RWPE2 (cell line): ENCODE data around the gene ALAD.

ENCODE experiments used
- ATAC-seq: fragments of 200-7000 bp; cut with Tn5 transposase; 3 replicates; pipeline ENCODE4 v1.9.1; 2021; ENCODE audit warnings: low read depth
- DNase-seq: peaks from one replicate; pipeline ENCODE4 v3.0.0-alpha.2; 2020; ENCODE audit warnings: low spot score
- H3K27ac ChIP-seq: fragments of 450-650 bp; 2 replicates; pipeline ENCODE4 v1.5.1; 2017; ENCODE audit warnings: mild to moderate bottlenecking; ENCODE audit not compliant: poor library complexity, severe bottlenecking
- H3K27me3 ChIP-seq: fragments of 250-450 bp; sonication (Bioruptor Pico); 2 replicates; pipeline ENCODE4 v1.5.1; 2021; ENCODE audit warnings: mild to moderate bottlenecking, moderate library complexity; ENCODE audit not compliant: insufficient read depth, poor library complexity, severe bottlenecking
- H3K36me3 ChIP-seq: fragments of 250-450 bp; sonication (Bioruptor Pico); 2 replicates; pipeline ENCODE4 v1.5.1; 2020; ENCODE audit warnings: low read depth, mild to moderate bottlenecking, moderate library complexity
- H3K4me1 ChIP-seq: fragments of 250-450 bp; sonication (Bioruptor Pico); 2 replicates; pipeline ENCODE4 v1.5.1; 2021; ENCODE audit warnings: mild to moderate bottlenecking, moderate library complexity; ENCODE audit not compliant: insufficient read depth, poor library complexity, severe bottlenecking
- H3K4me3 ChIP-seq: fragments of 250-450 bp; sonication (Bioruptor Pico); 2 replicates; pipeline ENCODE4 v1.5.1; 2021; ENCODE audit warnings: mild to moderate bottlenecking, moderate library complexity; ENCODE audit not compliant: severe bottlenecking
- H3K9me3 ChIP-seq: fragments of 250-450 bp; sonication (Bioruptor Pico); 2 replicates; pipeline ENCODE4 v1.5.1; 2021; ENCODE audit warnings: mild to moderate bottlenecking, moderate library complexity; ENCODE audit not compliant: severe bottlenecking
- TF ChIP-seq, protein P1 (sequence below): fragments of 450-650 bp; IDR thresholded peaks from one replicate; pipeline ENCODE4 v1.5.1; 2017; ENCODE audit warnings: mild to moderate bottlenecking, moderate library complexity; ENCODE audit not compliant: poor library complexity, severe bottlenecking

ALAD gene

DNA sequence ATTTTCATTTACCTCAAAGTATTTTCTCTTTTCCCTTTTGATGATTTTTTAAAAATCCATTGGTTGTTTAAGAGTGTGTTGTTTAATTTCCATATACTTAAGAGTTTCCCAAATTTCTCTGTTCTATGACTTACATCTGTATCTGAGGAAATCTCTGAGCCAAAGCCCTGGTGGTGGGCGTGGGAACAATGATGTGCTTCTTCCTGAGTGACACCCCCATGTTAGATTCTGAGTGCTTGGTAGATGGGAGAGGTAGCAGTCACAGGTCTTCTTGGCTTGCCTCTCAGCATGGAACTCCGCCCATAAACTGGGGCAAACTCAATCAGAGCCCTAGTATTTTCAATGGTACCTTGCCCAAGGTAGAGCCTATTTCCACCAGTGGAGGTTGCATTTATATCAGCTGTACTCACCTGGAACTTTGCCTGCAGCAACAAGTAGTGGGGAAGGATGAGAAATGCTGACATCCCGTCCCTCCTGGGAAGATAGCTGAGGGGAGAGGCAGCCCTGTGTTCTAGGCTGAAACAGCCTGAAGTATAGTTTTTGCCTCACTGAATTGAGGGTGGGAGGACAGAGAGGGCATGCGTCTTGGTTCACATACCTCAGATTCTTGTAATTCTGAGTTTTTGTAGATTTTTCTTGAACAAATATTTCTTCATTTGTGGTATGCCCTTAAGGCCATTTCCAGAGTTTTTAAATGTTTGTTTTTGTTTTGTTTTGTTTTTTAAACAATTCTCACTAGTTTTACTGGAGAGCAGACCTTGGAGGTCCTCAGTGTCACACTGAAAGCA is 35.8 kb upstream of the ALAD start:
- Histone ChIP-seq H3K27ac (no peak overlapping the region), H3K4me3 (no peak overlapping the region), H3K27me3 (no peaks in the 10 kb centered on the region), H3K9me3 (no peaks in the 10 kb centered on the region), H3K4me1 (no peaks in the 10 kb centered on the region), H3K36me3 (no peaks in the 10 kb centered on the region)
- no peak for DNase-seq
- no peak for ATAC-seq
- TF ChIP-seq, protein P1, sequence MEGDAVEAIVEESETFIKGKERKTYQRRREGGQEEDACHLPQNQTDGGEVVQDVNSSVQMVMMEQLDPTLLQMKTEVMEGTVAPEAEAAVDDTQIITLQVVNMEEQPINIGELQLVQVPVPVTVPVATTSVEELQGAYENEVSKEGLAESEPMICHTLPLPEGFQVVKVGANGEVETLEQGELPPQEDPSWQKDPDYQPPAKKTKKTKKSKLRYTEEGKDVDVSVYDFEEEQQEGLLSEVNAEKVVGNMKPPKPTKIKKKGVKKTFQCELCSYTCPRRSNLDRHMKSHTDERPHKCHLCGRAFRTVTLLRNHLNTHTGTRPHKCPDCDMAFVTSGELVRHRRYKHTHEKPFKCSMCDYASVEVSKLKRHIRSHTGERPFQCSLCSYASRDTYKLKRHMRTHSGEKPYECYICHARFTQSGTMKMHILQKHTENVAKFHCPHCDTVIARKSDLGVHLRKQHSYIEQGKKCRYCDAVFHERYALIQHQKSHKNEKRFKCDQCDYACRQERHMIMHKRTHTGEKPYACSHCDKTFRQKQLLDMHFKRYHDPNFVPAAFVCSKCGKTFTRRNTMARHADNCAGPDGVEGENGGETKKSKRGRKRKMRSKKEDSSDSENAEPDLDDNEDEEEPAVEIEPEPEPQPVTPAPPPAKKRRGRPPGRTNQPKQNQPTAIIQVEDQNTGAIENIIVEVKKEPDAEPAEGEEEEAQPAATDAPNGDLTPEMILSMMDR = no peak

DNA sequence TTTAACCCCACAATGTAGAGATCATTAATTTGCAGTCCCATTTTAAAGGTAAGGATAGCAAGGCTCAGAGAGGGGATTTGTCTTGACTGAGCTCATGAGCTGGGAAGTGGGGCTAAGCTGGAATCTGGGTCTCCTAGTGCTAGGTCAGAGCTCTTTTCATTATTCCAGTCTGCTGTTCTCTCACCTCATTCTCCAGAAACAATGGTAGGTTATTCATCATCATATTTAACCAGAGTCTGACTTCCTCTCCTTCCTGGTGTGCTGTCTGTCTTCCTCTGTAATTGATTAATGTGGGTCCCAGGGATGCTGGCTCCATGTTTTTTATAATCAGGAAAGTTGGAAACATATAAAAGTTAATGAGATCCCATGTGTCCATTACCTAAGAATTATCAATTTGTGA is 30.1 kb upstream of the ALAD start:
- no peaks in the 10 kb centered on the region for H3K9me3 ChIP-seq
- no peaks in the 10 kb centered on the region for H3K4me1 ChIP-seq
- no peaks in the 10 kb centered on the region for H3K36me3 ChIP-seq
- TF ChIP-seq, protein P1 = no peak
- ATAC-seq (no peak), DNase-seq (no peak)
- no peak overlapping the region for H3K4me3 ChIP-seq
- no peaks in the 10 kb centered on the region for H3K27me3 ChIP-seq
- H3K27ac ChIP-seq = no peak overlapping the region

DNA sequence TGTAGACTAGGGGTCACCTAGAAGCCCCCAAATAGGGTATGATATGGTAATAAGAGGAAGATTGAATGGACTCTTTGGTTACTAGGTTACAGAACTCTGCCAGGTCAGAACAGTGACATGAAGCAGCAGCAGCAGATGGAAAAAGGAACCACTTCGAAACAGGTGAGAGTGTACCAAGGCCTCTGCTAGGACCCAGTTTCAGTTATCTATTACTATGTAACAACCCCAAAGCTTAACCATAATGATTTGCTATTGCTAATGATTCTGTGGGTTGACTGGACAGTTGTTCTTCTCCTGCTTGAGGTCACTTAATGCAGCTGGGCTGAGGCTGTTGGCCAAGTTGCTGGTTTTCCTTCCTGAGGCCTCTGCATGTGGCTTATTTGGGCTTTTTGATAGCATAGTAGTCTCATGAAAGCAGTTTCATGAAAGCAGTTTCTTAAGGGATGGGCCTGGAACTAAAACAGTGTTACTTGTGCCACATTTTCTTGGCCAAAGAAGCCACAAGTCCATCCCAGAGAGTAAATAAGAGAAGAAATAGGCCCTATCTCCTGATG is 27.1 kb upstream of the ALAD start:
- Histone ChIP-seq H3K27ac (no peak overlapping the region), H3K4me1 (no peaks in the 10 kb centered on the region), H3K27me3 (no peaks in the 10 kb centered on the region), H3K4me3 (no peak overlapping the region), H3K9me3 (no peaks in the 10 kb centered on the region), H3K36me3 (no peaks in the 10 kb centered on the region)
- ATAC-seq (no peak), DNase-seq (no peak)
- TF ChIP-seq, protein P1 = no peak

DNA sequence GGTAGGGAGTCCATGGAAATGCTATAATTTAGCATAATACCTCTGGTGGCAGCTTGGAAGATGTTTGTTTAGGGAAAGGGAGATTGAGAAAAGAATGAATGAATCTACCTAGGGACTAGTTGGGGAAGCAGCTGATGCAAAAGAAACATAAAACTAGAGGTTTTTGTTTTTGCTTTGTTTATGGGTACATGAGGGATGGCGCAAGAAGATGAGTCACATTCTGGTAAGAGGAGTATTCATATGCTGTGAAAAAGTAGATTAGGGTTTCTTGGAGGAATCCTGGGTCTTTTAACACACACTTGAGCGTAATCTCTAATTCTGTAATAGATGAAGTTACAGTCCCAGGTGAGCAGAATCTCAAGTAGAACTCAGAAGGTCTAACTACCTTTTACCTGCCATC is 26.5 kb upstream of the ALAD start:
- no peak for ATAC-seq
- DNase-seq = no peak
- Histone ChIP-seq H3K9me3 (no peaks in the 10 kb centered on the region), H3K36me3 (no peaks in the 10 kb centered on the region), H3K27ac (no peak overlapping the region), H3K27me3 (no peaks in the 10 kb centered on the region), H3K4me3 (no peak overlapping the region), H3K4me1 (no peaks in the 10 kb centered on the region)
- TF ChIP-seq, protein P1 = no peak

DNA sequence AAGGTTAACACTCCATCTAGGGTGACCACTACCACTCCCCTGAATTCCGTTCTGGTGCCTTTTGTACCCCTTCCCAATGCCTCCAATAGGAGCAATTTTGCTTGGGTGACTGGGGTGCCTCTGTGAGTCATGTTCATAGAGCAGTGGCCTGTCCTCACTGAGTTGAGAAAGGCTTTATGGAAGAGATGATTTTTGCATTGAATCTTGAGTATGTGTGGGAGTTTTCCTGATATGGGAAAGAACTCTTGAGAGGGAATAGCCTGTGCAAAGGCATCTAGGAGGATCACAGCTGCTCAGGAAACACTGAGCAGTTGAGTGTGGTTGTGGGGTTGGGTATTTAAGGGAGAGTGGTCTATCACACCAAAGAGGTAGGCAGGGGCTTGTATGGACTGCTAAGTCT is 25.6 kb upstream of the ALAD start:
- TF ChIP-seq, protein P1 = no peak
- no peak overlapping the region for H3K27ac ChIP-seq
- no peaks in the 10 kb centered on the region for H3K9me3 ChIP-seq
- H3K36me3 ChIP-seq = no peaks in the 10 kb centered on the region
- DNase-seq = no peak
- H3K27me3 ChIP-seq = no peaks in the 10 kb centered on the region
- H3K4me1 ChIP-seq = no peaks in the 10 kb centered on the region
- no peak overlapping the region for H3K4me3 ChIP-seq
- ATAC-seq = no peak
